Prostate gland (tissue), 2 donors: ENCODE data around the gene PKNOX2. TPM values are rescaled to one million over a fixed set of nuclear protein-coding genes. Genes with fewer than 3 reads are reported as not detected.

Experiments used
- DNase-seq: peaks from one replicate; pipeline ENCODE4 v3.0.0-alpha.2; 2019; ENCODE audit warnings: low spot score
- H3K27ac ChIP-seq, 2 donors: fragments of 200-600 bp; sonication (generic); 2 replicates each; pipeline ENCODE4 v1.5.1; 2017 to 2019
- H3K27me3 ChIP-seq: fragments of 200-600 bp; sonication (generic); replicated peaks from 2 replicates; pipeline ENCODE4 v1.5.1; 2019; ENCODE audit not compliant: insufficient read depth
- H3K36me3 ChIP-seq, 2 donors: fragments of 200-600 bp; sonication (generic); 1 replicate in 1 of 2; 2 replicates in 1 of 2; pipeline versions ENCODE4 v1.5.1 to v1.8.1; 2017 to 2019
- H3K4me1 ChIP-seq: fragments of 200-600 bp; sonication (generic); replicated peaks from 2 replicates; pipeline ENCODE4 v1.5.1; 2019
- H3K4me3 ChIP-seq, 2 donors: fragments of 200-600 bp; sonication (generic); 2 replicates each; pipeline ENCODE4 v1.5.1; 2017 to 2019
- H3K9me3 ChIP-seq: fragments of 200-600 bp; sonication (generic); 2 replicates; pipeline ENCODE4 v1.5.1; 2017
- POLR2A ChIP-seq: fragments of 450-650 bp; IDR thresholded peaks from one replicate; pipeline ENCODE4 v1.6.1; 2016; ENCODE audit warnings: antibody characterized with exemption, mild to moderate bottlenecking
- POLR2AphosphoS5 ChIP-seq: sonication (generic); formaldehyde crosslinking; IDR thresholded peaks from one replicate; pipeline ENCODE4 v1.6.1; 2017; ENCODE audit warnings: antibody characterized with exemption
- WGBS: methylation state at CpG from one replicate; pipeline ENCODE4 v1.1.5; 2018; 5-methylcytosine and 5-hydroxymethylcytosine counted together
- intact Hi-C: fragments of 100-400 bp; cut with DNase I; formaldehyde crosslinking; loops from one replicate; pipeline ENCODE4 v1.14.2; 2022
- total RNA-seq, 2 donors: library from RNA; depleted of rRNA; stranded (reverse); fragments of >200 nt; gene quantifications; one replicate each; pipeline ENCODE4 v1.1.0, GENCODE V29; 2016
- TF ChIP-seq, protein P1 (sequence below), 4 experiments: fragments of 200-600 bp in 2 of 4; fragments of 450-650 bp in 2 of 4; sonication (generic) in 2 of 4; IDR thresholded peaks; 1 replicate in 3 of 4; 2 replicates in 1 of 4; pipeline ENCODE4 v1.5.1; 2016 to 2019; ENCODE audit warnings: antibody characterized with exemption in 4 of 4, mild to moderate bottlenecking in 2 of 4, moderate library complexity in 2 of 4

Gene PKNOX2
- total RNA-seq, 2 donors from 2014 or later, result 12.3 to 14.7 TPM

DNA sequence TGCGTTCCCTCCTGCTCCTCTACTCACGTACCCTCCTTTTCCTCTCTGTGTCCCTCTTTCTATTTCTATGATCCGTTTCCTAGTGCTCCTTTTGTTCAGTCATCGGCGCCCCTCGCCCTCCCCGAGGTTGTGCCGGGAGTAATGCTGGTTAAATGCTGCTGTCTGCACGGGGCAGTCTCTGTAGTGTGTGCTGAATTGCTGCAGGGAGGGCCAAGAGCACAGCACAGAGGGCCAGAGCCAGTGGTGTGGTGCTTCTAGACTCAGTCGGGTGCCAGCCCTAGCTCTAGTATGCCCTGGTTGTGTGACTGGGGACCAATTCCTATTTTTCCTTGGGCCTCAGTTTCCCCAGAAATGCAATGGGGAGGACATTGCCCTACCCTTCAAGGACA is 98.3 kb downstream of the PKNOX2 start:
- Histone ChIP-seq H3K4me3 (no peak overlapping the region), H3K27me3 (no peaks in the 10 kb centered on the region), H3K36me3 (no peaks in the 10 kb centered on the region), H3K4me1 (no peaks in the 10 kb centered on the region), H3K9me3 (no peaks in the 10 kb centered on the region), H3K27ac (no peak overlapping the region)
- no peak for DNase-seq
- 33% methylated on average over 10 of the region's 10 CpGs for WGBS
- TF ChIP-seq POLR2A, result no peak
- TF ChIP-seq, protein P1, sequence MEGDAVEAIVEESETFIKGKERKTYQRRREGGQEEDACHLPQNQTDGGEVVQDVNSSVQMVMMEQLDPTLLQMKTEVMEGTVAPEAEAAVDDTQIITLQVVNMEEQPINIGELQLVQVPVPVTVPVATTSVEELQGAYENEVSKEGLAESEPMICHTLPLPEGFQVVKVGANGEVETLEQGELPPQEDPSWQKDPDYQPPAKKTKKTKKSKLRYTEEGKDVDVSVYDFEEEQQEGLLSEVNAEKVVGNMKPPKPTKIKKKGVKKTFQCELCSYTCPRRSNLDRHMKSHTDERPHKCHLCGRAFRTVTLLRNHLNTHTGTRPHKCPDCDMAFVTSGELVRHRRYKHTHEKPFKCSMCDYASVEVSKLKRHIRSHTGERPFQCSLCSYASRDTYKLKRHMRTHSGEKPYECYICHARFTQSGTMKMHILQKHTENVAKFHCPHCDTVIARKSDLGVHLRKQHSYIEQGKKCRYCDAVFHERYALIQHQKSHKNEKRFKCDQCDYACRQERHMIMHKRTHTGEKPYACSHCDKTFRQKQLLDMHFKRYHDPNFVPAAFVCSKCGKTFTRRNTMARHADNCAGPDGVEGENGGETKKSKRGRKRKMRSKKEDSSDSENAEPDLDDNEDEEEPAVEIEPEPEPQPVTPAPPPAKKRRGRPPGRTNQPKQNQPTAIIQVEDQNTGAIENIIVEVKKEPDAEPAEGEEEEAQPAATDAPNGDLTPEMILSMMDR (IDR thresholded peaks at IDR 0.05), result no peak
- TF ChIP-seq POLR2AphosphoS5, result no peak
- intact Hi-C loops, result loop anchor here (5.0 kb wide), 1 partner anchor 84 kb away; no protein-coding TSS in a partner anchor

DNA sequence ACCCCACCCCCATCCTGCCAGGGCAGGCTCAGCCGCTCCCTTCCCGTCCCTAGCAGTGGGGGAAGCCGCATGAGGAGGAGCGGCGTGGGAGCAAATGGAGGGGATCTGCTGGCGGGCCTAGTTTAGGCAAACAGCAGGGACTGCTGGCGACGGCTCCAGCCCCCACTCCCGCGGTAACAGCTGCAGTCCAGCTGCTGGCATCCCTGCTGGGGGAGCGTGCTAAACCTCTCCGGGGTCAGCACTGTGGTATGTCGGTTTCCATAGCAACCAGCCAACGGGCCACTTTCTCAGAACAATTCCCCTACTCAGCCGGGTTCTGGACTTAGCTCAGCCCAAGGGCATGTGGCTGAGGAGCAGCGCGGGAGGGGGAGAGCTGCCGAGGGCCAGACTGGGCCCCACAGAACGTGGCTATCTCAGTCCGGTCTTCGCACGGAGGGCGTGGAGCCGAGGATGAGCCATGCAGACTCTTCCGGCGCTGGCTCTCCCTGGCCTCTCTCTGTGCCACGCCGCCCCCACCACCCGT is 98.8 kb downstream of the PKNOX2 start:
- intact Hi-C loops, result loop anchor here (5.0 kb wide), 1 partner anchor 84 kb away; no protein-coding TSS in a partner anchor
- 13% methylated on average over 29 of the region's 29 CpGs for WGBS

DNA sequence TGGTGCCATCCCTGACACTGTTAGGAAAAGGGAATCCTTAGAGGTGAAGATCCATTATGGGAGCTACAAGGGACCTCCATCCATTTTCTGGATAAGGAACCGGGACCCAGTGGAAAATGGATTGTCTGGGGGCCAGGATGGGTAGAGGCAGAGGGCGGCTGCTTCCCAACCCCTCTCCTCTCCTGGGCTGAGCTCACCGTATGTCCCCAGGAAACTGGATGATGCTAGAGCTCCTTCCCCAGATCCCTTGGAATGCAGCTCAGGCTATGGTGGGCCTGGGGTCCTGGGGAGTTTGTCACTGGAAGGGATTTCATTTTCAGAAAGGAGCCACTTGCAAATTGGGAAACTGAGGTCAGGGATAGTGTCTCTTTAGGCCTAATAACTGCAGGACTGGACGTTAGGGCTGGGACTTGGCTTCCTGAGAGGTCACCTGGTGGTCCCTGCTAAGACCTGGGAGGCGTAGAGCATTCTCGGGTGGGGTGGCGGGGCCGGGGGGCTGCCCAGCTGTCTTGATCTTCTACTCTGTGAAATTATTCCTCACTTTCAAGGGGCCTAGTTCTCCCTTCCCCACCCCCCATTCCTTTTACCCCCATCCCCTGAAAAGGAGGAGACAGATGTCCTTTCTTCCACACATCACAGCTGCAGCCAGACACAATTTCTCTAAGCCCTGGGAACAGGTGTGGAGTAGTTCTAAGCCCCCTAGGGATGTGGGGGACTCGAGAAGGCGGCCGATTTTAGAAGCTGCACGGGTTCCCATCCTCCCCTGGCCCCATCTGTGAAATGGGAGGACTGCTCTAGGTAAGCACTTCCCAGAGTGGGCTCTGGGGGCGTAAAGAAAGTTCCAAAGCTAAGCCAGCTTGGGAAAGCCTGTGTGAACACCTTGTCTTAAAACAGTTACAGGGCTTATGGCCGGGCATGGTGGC is 99.8 kb downstream of the PKNOX2 start:
- DNase-seq, result no peak
- Histone ChIP-seq H3K4me1 (no peaks in the 10 kb centered on the region), H3K27me3 (no peaks in the 10 kb centered on the region), H3K36me3 (no peaks in the 10 kb centered on the region), H3K9me3 (no peaks in the 10 kb centered on the region), H3K4me3 (no peak overlapping the region), H3K27ac (no peak overlapping the region)
- intact Hi-C loops, result loop anchor here (5.0 kb wide), 1 partner anchor 83 kb away; no protein-coding TSS in a partner anchor
- 88% methylated on average over 14 of the region's 14 CpGs for WGBS
- no peak for TF ChIP-seq POLR2A
- TF ChIP-seq, protein P1 (IDR thresholded peaks at IDR 0.05), result no peak
- no peak for TF ChIP-seq POLR2AphosphoS5

More for the DNA sequence above, 98.8 kb downstream of the PKNOX2 start:
- no peak for DNase-seq
- no peaks in the 10 kb centered on the region for H3K4me1 ChIP-seq
- H3K36me3 ChIP-seq, result no peaks in the 10 kb centered on the region
- H3K27me3 ChIP-seq, result no peaks in the 10 kb centered on the region
- no peaks in the 10 kb centered on the region for H3K9me3 ChIP-seq
- no peak overlapping the region for H3K27ac ChIP-seq
- no peak for TF ChIP-seq POLR2A
- TF ChIP-seq, protein P1 (IDR thresholded peaks at IDR 0.05), result no peak
- TF ChIP-seq POLR2AphosphoS5, result no peak
- H3K4me3 ChIP-seq, result no peak overlapping the region

DNA sequence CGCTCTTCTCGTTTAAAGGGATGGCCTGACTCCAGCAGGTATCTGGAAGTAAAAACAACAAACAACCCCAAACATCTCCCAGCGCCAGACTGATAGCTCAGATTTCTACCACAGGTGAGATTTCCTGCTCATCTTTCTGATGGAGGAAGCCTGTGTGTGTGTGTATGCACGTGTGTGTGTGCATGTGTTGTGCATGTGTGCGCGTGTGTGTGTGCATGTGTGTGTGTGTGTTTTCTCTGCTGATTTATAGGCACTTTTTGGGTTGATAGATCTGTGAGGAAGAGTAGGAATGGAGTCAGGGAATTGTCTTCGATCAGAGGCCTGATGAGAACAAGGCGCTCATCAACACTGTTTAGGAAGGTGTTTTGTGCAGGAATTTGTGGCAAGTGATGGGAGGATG is 103.0 kb downstream of the PKNOX2 start:
- 90% methylated on average over 8 of the region's 8 CpGs for WGBS

More for the DNA sequence above, 103.0 kb downstream of the PKNOX2 start:
- no peaks in the 10 kb centered on the region for H3K36me3 ChIP-seq
- intact Hi-C loops, result no loop called here
- H3K9me3 ChIP-seq, result no peaks in the 10 kb centered on the region
- no peak overlapping the region for H3K4me3 ChIP-seq
- no peaks in the 10 kb centered on the region for H3K27me3 ChIP-seq
- no peak for TF ChIP-seq POLR2A
- TF ChIP-seq, protein P1 (IDR thresholded peaks at IDR 0.05), result no peak
- TF ChIP-seq POLR2AphosphoS5, result no peak
- DNase-seq, result no peak
- H3K4me1 ChIP-seq, result no peaks in the 10 kb centered on the region
- H3K27ac ChIP-seq, result no peak overlapping the region
